Measurements from ENCODE around the gene LRRC23. TPM values are rescaled to one million over a fixed set of nuclear protein-coding genes. Genes with fewer than 3 reads are reported as not detected.

The LRRC23 gene
- total and polyA plus RNA-seq, 9 of the 15 experiments (the other 6 are each of a cell fraction or from before 2014, with no cell fraction given): 2.2 to 7.0 (median 3.0) TPM

DNA sequence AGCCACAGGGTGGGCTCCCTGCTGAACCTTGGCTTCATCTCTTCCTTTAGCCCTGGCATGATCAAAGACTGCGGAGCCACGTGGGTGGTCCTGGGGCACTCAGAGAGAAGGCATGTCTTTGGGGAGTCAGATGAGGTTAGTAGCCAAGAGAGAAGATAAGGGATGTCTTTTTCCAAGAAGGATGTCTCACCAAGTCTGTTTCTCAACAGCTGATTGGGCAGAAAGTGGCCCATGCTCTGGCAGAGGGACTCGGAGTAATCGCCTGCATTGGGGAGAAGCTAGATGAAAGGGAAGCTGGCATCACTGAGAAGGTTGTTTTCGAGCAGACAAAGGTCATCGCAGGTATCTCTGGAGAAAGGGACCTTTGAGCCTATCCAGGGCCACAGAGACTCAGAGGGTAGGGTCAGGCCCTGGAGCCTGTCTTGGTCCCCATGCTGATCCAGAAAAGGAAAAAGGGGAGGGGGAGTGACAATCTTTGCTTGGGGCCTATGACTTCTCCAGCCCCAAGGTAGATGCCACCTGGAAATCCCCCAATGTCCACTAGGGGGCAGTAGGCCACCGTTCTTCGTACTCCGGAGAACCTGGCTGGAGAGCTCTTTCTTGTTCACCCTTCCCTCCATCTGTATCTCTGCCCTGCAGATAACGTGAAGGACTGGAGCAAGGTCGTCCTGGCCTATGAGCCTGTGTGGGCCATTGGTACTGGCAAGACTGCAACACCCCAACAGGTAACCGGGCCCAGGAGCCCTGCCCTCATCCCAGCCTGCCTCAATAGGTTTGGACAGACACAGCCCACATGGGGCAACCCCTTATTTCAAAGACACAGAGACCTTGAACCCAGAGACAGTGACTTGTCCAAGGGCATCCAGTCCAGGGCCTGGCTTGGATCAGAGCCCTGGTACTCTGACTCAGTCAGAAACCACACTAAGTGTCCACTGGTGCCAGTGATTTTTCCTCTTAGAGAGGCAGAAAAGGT lies 35.3 kb upstream of the LRRC23 start:
- H3K4me3 ChIP-seq: peak overlapping the region; percentile 96
- FAIRE-seq: peak; percentile 87
- peaks cover 47% of the 10 kb centered on the region for H4K20me1 ChIP-seq (replicated peaks; ENCODE audit: control insufficient read depth, insufficient read depth, low read length)
- BruUV-seq (replicated peaks): TSS peak; percentile 53
- H3K9me3 ChIP-seq (replicated peaks; ENCODE audit: control insufficient read depth, insufficient read depth, low read depth, low read length): no peaks in the 10 kb centered on the region
- peak overlapping the region; percentile 87 to 98; a peak in 3 of 4 replicates for H3K9ac ChIP-seq (ENCODE audit: insufficient read depth in 1 of 2, low read depth in 2 of 2, low read length in 2 of 2)
- no peaks in the 10 kb centered on the region for H3K9me1 ChIP-seq (ENCODE audit: control insufficient read depth, insufficient read depth, low read length)
- peaks cover 55% of the 10 kb centered on the region for H3K36me3 ChIP-seq (ENCODE audit: control insufficient read depth, insufficient read depth, low read length)
- intact Hi-C loops (cut with micrococcal nuclease): loop anchor here (5.0 kb wide), 1 partner anchor 73 kb away; the partner anchor contains the start of genes C12orf57 and RNU7-1
- ChIA-PET POLR2A (interaction anchor here (0.6 to 11.3 kb wide), 29 partner anchors 9 to 341 kb away, joined by 3 to 174 read pairs (median 4); partner anchors contain the start of genes C12orf57, CDCA3, MLF2 and RNU7-1), CTCF (ENCODE audit: low intra/inter-chr PET ratio) (interaction anchor here (0.6 to 1.5 kb wide), 5 partner anchors 63 to 245 kb away, joined by 3 to 5 read pairs (median 3); no protein-coding TSS in a partner anchor)
- H3K27me3 ChIP-seq (ENCODE audit: control insufficient read depth in 2 of 2, insufficient read depth in 2 of 2, low read length in 2 of 2): no peaks in the 10 kb centered on the region
- peak overlapping the region; percentile 87 for H3K4me2 ChIP-seq (ENCODE audit: insufficient read depth, low read length)
- ATAC-seq: peak; percentile 10; the same call in 2 of the 3 replicates
- peaks cover 33 to 61% of the 10 kb centered on the region in 2 experiments; a peak in 4 of 5 replicates for H3K4me1 ChIP-seq (replicated peaks in 1 of 2; ENCODE audit: control insufficient read depth in 2 of 2, insufficient read depth in 2 of 2, low read length in 2 of 2)
- DNase-seq (ENCODE audit: extremely low read depth in 1 of 4, low spot score in 3 of 4): peak; percentile 31 to 85 (median 48)
- 10% methylated on average over 8 of the region's 12 CpGs for WGBS (ENCODE audit: insufficient coverage, low coverage, missing lambda C conversion rate)
- peaks cover 60% of the 10 kb centered on the region for H3K79me2 ChIP-seq (ENCODE audit: control insufficient read depth, insufficient read depth, low read length)
- H3K27ac ChIP-seq (ENCODE audit: extremely low read depth, low read depth, low read length): peak overlapping the region; percentile 94
- in situ Hi-C loops (cut with MboI): loop anchor here (5.0 kb wide), 1 partner anchor 73 kb away; the partner anchor contains the start of genes C12orf57 and RNU7-1
- no peak overlapping the region for H2AFZ ChIP-seq (ENCODE audit: low read depth, low read length)
- TF ChIP-seq, protein P1, sequence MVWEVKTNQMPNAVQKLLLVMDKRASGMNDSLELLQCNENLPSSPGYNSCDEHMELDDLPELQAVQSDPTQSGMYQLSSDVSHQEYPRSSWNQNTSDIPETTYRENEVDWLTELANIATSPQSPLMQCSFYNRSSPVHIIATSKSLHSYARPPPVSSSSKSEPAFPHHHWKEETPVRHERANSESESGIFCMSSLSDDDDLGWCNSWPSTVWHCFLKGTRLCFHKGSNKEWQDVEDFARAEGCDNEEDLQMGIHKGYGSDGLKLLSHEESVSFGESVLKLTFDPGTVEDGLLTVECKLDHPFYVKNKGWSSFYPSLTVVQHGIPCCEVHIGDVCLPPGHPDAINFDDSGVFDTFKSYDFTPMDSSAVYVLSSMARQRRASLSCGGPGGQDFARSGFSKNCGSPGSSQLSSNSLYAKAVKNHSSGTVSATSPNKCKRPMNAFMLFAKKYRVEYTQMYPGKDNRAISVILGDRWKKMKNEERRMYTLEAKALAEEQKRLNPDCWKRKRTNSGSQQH (CRISPR knock-in tag; IDR thresholded peaks at IDR 0.05): no peak
- TF ChIP-seq POLR2AphosphoS5 (IDR thresholded peaks at IDR 0.05; ENCODE audit: control insufficient read depth, insufficient read depth, low read depth, low read length) (0 out of 2 replicates have a peak, but pooled peaks have one; percentile 31), ILK (tag; IDR thresholded peaks at IDR 0.05; ENCODE audit: borderline replicate concordance, low read depth) (no peak), ZNF75A (CRISPR knock-in tag; IDR thresholded peaks at IDR 0.05) (no peak), E2F1 (CRISPR knock-in tag; IDR thresholded peaks at IDR 0.05) (no peak), MNT (conservative IDR thresholded peaks at IDR 0.05) (peak in 1 of 2 experiments; percentile 9; a peak in 1 of 4 replicates), RBM17 (IDR thresholded peaks at IDR 0.05; ENCODE audit: borderline replicate concordance, low read depth, low read length) (no peak), ESRRA (IDR thresholded peaks at IDR 0.05; ENCODE audit: borderline replicate concordance, low read depth) (peak; percentile 88)
- TF ChIP-seq, protein P2, sequence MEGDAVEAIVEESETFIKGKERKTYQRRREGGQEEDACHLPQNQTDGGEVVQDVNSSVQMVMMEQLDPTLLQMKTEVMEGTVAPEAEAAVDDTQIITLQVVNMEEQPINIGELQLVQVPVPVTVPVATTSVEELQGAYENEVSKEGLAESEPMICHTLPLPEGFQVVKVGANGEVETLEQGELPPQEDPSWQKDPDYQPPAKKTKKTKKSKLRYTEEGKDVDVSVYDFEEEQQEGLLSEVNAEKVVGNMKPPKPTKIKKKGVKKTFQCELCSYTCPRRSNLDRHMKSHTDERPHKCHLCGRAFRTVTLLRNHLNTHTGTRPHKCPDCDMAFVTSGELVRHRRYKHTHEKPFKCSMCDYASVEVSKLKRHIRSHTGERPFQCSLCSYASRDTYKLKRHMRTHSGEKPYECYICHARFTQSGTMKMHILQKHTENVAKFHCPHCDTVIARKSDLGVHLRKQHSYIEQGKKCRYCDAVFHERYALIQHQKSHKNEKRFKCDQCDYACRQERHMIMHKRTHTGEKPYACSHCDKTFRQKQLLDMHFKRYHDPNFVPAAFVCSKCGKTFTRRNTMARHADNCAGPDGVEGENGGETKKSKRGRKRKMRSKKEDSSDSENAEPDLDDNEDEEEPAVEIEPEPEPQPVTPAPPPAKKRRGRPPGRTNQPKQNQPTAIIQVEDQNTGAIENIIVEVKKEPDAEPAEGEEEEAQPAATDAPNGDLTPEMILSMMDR (IDR thresholded peaks at IDR 0.05 in 2 of 3, conservative IDR thresholded peaks at IDR 0.05 in 1 of 3; ENCODE audit: insufficient read depth in 2 of 3, low read depth in 1 of 3, low read length in 3 of 3): peak; percentile 73 to 77 (median 76)
